ENCODE data around the gene PIEZO2.

DNA sequence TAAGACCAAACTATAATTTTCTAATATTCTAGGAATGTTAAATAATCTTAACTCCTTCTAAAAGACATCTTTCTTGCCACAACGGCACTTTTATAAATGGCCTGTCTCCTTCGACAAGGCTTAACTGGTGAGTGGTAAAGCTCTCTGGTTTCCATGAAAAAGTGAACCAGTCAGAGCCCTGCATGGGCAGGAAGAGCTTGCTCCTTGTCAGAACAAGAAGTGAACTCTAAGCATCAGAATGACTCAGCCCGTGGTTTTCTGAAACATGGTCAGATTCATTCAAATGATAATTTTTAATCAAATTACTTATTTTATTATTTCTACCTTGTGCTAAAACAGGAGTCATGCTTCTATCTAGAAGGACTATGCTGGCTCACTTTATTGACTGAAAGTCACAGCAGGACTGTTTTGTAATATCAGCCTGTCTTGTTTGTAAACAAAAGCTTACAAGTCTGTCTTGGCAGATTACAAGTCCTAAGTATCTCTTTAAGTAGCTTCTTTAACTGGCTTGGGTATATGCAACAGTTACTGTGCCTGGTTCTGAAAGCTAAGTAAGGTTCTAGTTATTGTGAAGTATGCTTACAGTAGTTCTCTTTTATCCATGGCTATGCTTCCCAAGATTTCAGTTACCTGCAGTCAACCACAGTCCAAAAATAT is 378.2 kb downstream of the PIEZO2 start:
- TF ChIP-seq YY1 (IDR thresholded peaks at IDR 0.05; ENCODE audit: insufficient read depth, insufficient read length) (no peak), ZNF274 (IDR thresholded peaks at IDR 0.05; ENCODE audit: low read depth, low read length) (no peak), SUZ12 (IDR thresholded peaks at IDR 0.05; ENCODE audit: extremely low read depth, insufficient read depth, insufficient read length) (no peak)

All from NT2/D1 (cell line).